ENCODE results near the gene SYNJ2BP.

The SYNJ2BP gene

DNA sequence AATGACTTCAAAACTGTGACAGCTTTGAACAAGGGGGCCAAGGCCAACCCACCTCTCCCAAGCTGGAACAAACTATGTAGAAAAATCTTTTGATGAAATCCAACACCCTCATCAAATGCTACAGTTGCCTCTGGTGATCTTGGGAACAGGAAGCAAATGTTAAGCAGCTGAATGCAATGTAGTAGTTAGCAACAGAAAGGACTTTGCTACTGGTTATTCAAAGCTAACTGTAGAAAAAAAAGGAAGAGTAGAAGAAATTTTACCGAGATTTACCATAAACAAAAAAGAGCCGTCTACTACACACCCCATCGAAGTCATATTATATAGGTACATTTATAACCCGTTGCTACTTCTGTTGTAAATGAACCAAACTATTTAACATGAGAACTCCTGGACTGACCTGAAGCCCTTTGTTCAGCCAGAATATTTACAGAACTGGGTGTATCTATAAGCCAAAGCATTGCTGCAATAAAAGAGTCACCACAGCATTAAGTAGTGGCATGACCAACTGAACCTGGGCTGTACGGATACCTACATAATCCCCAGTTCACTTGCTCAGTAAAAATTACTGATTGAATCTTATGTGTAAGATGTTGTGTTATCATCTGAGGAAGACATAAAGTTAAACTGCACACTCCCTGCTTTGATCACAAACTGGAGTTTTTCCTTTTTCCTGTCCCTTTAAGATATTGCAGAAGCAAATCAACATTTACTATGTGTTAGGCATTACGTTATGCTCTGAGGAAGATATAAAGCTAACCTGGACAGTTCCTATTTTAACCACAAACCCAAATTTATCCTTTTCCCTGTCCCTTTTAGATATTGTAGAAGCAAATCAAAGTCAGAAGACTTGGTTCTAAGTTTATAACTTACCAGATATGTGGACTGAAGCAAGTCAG lies 25.1 kb downstream of the SYNJ2BP start:
- DNase-seq (ENCODE audit: low read depth in 2 of 2) = no peak

DNA sequence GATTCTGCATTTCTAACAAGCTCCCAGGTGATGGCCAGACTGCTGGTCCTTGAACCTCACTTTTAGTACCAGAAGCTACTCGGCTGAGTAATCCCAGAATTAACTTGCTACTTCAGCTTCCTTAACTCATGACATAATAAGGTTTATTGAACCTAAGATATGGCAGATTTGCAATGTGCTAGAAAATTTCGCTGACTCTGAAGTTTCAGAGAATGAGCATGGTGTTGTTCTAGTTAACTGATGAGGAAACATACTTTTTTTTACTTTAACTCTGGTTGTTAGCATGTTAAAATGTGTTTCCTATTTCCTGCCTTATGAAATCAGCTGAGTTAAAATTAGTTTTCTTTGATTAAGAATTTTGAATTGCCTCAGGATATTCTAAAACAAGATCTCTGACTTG lies 34.4 kb downstream of the SYNJ2BP start:
- DNase-seq (ENCODE audit: low read depth in 2 of 2) = no peak

DNA sequence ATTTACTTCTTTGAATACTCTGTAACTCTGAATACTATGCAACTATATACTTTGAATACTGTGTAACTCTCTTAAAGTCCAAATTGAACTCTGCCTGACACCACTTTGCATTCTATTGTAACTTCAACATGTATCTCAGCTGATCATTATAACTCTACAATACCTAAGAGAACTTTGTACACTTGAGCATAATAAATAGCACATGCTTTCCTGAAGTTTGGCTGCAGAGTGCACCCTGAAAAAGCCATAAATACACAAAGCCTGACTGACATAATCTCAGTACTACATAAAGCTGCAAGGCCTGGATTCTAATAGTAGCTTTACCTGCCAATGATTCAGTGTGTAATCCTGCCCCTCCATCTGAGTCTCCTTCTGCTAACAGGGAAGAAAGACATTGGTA lies 36.1 kb downstream of the SYNJ2BP start:
- DNase-seq (ENCODE audit: low read depth in 2 of 2) = no peak

DNA sequence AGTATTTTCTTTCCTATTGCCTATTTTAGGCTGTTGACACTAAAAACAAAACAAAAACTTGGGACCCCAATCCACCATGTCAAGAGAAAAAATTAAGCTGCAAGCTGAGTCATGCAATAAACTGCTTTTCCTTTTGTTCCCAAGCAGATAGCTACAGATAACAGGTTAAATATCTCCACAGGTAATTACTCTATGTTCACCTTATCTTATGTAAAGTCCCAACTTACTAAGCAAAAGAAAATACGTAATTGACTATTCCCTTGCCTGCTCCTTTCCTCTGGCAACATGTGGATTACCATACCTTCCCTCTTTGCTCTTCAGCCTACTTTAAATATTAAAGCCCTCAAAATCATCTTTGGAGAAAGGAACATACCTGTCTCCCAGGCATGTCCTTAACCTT lies 38.2 kb downstream of the SYNJ2BP start:
- no peak for DNase-seq (ENCODE audit: low read depth in 2 of 2)

Data from activated CD8-positive, alpha-beta memory T cell treated with anti-CD3 and anti-CD28 coated beads for 4 hours (primary cell).